Measurements from ENCODE around the gene C11orf91.

The C11orf91 gene, protein sequence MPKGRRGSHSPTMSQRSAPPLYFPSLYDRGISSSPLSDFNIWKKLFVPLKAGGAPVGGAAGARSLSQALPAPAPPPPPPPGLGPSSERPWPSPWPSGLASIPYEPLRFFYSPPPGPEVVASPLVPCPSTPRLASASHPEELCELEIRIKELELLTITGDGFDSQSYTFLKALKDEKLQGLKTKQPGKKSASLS

DNA sequence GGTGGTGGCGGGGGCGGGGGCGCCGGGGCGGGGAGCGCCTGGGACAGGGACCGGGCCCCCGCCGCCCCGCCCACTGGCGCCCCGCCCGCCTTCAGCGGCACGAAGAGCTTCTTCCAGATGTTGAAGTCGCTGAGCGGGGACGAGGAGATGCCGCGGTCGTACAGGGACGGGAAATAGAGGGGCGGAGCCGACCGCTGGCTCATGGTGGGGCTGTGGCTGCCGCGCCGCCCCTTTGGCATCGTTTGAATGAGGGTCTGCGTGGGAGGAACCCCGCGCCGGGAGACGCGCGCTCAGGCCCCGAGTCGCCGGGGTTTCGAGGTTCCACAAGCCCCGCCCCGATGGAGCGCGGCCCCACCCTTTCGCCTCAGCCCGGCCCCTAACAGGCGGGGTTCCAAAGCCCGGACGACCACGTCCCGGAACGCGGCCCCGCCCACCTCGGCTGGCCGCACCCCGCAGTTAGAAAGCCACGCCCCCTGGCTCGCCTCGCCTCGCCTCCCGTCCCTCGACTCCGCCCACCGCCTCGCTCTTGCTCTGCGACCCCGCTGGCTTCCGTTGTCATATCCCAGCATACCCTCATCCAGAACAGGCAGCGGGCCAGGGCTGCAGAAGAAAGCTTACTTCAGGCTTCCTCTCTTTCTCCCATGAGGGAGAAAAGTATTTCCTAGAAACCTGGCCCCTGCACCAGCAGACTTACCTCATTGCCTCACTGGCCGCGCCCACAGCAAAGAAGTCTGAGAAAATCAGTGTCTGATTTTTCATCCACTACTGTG is at the start of gene C11orf91:
C11orf91 (minus strand) TSS at position 325 of the 770 bp plus-strand sequence; CDS start at position 239, 86 bp downstream.
- TF ChIP-seq, protein P1, sequence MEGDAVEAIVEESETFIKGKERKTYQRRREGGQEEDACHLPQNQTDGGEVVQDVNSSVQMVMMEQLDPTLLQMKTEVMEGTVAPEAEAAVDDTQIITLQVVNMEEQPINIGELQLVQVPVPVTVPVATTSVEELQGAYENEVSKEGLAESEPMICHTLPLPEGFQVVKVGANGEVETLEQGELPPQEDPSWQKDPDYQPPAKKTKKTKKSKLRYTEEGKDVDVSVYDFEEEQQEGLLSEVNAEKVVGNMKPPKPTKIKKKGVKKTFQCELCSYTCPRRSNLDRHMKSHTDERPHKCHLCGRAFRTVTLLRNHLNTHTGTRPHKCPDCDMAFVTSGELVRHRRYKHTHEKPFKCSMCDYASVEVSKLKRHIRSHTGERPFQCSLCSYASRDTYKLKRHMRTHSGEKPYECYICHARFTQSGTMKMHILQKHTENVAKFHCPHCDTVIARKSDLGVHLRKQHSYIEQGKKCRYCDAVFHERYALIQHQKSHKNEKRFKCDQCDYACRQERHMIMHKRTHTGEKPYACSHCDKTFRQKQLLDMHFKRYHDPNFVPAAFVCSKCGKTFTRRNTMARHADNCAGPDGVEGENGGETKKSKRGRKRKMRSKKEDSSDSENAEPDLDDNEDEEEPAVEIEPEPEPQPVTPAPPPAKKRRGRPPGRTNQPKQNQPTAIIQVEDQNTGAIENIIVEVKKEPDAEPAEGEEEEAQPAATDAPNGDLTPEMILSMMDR (IDR thresholded peaks at IDR 0.05; ENCODE audit: low read depth, low read length): no peak
- H3K27ac ChIP-seq: peak within 1 kb of the TSS; percentile 42
- H3K27me3 ChIP-seq (ENCODE audit: insufficient read depth, low read depth, severe bottlenecking): no peaks in the 10 kb centered on the region
- H3K9me3 ChIP-seq (ENCODE audit: severe bottlenecking): no peaks in the 10 kb centered on the region
- no peaks in the 10 kb centered on the region for H3K36me3 ChIP-seq
- H3K4me3 ChIP-seq (ENCODE audit: low read depth, low read length): peak within 1 kb of the TSS; percentile 69
- peak; percentile 94 for DNase-seq

DNA sequence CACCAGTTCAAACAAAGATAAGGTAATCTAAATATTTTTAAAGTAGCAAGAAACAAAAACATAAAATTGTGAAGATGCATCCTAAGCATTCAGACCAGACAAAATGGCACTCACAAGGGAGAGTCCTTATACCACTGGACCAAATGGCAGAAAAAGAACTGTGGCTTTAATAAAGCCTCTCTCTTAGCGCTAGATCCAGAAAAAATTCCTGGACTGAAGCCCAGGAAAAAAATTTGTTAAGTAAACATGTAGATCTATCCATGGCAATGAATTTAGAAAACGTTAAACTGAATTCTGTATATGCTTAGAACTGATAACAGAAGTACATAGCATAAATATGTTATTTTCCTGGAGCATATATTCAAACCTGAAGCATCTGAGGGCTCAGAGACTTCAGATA is 47.4 kb upstream of the C11orf91 start:
- TF ChIP-seq, protein P1 (IDR thresholded peaks at IDR 0.05; ENCODE audit: low read depth, low read length): no peak
- no peaks in the 10 kb centered on the region for H3K9me3 ChIP-seq (ENCODE audit: severe bottlenecking)
- peaks cover 19% of the 10 kb centered on the region for H3K36me3 ChIP-seq
- no peak for DNase-seq
- no peaks in the 10 kb centered on the region for H3K27me3 ChIP-seq (ENCODE audit: insufficient read depth, low read depth, severe bottlenecking)
- H3K27ac ChIP-seq: no peak overlapping the region
- H3K4me3 ChIP-seq (ENCODE audit: low read depth, low read length): no peak overlapping the region

DNA sequence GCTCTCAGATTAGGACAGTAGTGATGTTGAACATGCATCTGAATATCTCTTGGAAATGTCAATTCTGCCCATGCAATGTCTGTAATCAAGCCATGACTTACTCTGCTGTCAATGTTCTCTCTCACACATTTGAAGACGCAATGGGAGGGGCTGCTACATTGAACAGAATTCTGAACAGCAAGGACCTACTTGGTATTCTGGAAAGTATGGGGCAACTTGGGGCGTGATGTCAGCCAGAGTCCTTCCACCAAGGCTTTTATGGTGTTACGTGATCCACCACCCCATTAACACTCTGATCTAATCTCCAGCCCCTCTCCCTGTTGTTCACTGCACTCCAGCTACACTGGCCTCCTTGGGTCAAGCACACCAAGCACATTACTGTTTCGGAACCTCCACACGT is 42.7 kb upstream of the C11orf91 start:
- TF ChIP-seq, protein P1 (IDR thresholded peaks at IDR 0.05; ENCODE audit: low read depth, low read length): no peak
- H3K36me3 ChIP-seq: peaks cover 14% of the 10 kb centered on the region
- H3K9me3 ChIP-seq (ENCODE audit: severe bottlenecking): no peaks in the 10 kb centered on the region
- H3K27me3 ChIP-seq (ENCODE audit: insufficient read depth, low read depth, severe bottlenecking): no peaks in the 10 kb centered on the region
- no peak overlapping the region for H3K27ac ChIP-seq
- H3K4me3 ChIP-seq (ENCODE audit: low read depth, low read length): no peak overlapping the region
- no peak for DNase-seq

DNA sequence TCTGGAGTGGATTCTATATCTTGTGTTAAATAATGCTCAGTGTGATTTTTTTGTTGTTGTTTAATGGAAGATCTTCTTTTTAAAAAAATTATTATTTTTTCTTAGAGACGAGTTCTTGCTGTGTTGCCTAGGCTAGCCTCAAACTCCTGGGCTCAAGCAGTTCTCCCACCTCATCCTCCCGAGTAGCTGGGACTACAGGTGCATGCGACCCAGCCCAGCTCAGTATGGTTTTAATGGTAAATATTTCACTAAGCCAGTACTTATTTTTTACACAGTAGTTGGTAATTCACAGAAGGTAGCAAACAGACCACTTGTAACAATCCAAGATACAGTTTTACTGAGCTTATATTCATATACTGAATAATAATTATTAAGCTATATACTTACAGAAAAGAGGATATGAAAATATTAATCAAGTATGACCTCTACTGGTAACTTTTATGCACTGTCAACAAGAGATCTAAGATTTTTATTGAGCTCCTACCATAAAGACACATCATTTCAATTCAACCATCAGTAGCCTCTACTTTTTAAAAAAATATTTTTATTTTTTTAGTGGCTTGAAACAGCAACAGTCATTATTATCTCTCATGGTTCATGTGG is 41.7 kb upstream of the C11orf91 start:
- Histone ChIP-seq H3K4me3 (ENCODE audit: low read depth, low read length) (no peak overlapping the region), H3K9me3 (ENCODE audit: severe bottlenecking) (no peaks in the 10 kb centered on the region), H3K27ac (no peak overlapping the region), H3K36me3 (peaks cover 14% of the 10 kb centered on the region), H3K27me3 (ENCODE audit: insufficient read depth, low read depth, severe bottlenecking) (no peaks in the 10 kb centered on the region)
- TF ChIP-seq, protein P1 (IDR thresholded peaks at IDR 0.05; ENCODE audit: low read depth, low read length): no peak
- no peak for DNase-seq

DNA sequence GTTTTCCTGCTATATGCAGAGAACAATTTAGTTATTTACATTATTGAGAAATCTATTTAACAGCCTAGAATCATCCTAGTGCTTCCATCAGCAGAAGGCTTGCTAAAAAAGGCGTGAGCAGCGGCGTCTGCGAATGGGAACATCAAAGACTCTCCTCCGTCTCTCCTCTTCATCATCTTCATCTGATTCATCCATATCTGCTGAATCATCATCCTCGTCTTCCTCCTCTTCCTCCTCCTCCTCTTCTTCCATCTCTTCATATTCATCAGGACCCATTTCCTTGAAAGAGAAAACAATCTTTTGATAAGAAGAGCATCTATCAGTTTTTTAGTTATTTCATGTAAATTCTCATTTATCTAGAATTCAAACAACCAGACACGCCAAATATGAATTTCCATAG is 41.2 kb upstream of the C11orf91 start:
- Histone ChIP-seq H3K27me3 (ENCODE audit: insufficient read depth, low read depth, severe bottlenecking) (no peaks in the 10 kb centered on the region), H3K27ac (no peak overlapping the region), H3K36me3 (peaks cover 10% of the 10 kb centered on the region), H3K4me3 (ENCODE audit: low read depth, low read length) (no peak overlapping the region), H3K9me3 (ENCODE audit: severe bottlenecking) (no peaks in the 10 kb centered on the region)
- DNase-seq: no peak
- TF ChIP-seq, protein P1 (IDR thresholded peaks at IDR 0.05; ENCODE audit: low read depth, low read length): no peak

All from WERI-Rb-1 (cell line).